ENCODE results near the gene RFX8. TPM values are rescaled to one million over a fixed set of nuclear protein-coding genes. Genes with fewer than 3 reads are reported as not detected.

The RFX8 gene
- total and polyA plus RNA-seq, 4 donors = 0.96 to 2.1 (median 1.0) TPM; not detected in 1

DNA sequence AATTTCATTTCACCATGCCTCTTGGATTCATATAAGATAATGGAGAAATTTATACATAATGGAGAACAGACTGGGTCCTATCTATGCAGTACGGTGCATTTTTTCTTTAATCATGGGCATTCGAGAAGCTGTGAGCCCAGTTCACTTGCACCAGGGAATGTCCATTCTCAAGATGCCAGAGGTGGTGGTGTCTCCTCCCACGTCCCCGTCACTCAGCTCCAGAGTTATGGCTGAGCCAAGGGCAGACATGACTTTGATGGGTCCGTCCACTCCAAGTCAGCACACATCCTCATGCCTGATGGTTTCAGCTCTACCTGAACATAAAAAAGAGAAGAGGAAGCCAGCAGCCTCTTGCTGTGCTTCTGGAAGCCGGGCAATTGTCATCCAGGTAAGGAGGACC is 45.5 kb downstream of the RFX8 start:
- no peak for ATAC-seq (ENCODE audit: low FRiP score)
- Histone ChIP-seq H3K27ac (ENCODE audit: low read depth in 1 of 2, low read length in 2 of 2) (no peak overlapping the region), H3K4me1 (ENCODE audit: control insufficient read depth in 1 of 2, insufficient read depth in 2 of 2, low read length in 2 of 2) (no peaks in the 10 kb centered on the region), H3K9me3 (ENCODE audit: control insufficient read depth, low read length) (no peaks in the 10 kb centered on the region), H3K27me3 (ENCODE audit: control insufficient read depth in 1 of 2, insufficient read depth in 2 of 2, low read length in 1 of 2) (no peaks in the 10 kb centered on the region), H3K4me3 (ENCODE audit: low read length in 2 of 2) (no peak overlapping the region), H3K36me3 (ENCODE audit: control insufficient read depth in 1 of 2, insufficient read depth in 2 of 2, low read length in 1 of 2) (no peaks in the 10 kb centered on the region)
- DNase-seq = no peak
- WGBS, 2 donors = 96 to 97% methylated on average over 6 of the region's 6 CpGs
- intact Hi-C loops (cut with DNase I) = no loop called here

DNA sequence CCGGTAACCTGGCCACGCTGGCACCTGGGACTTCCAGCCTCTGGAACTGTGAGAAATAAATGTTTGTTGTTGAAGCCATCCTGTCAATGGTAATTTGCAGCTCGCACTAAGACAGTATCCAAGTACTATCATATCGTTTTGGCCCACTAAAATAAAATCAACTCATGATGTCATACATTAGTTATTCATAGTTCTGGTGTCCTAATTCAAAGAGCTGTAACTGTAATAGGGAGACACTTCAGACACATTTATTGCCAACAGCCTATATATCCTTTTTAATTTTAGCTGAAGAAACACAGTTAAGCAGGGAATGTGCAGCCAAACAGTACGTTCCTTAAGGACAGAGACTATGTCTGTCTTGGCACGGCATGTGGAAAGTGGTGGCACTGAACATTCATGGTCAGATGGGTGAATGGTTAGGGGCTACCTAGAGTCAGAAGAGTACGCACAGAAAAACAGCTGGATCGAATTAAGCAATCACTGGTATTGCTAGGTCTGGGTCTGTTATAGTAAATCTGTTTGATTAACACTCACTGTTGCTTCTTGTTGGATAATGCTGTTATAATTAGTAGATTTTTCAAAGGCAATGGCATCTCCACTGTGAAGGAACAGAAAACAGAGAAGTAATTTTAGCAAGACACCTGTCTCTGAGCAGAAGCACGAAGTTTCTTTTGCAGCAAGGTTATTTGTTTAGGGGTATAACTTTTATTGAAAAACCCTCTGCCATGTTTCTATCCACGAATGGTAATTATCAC is 46.3 kb downstream of the RFX8 start:
- DNase-seq = no peak
- intact Hi-C loops (cut with DNase I) = no loop called here
- 63 to 65% methylated on average over 10 of the region's 10 CpGs for WGBS, 2 donors
- Histone ChIP-seq H3K27me3 (ENCODE audit: control insufficient read depth in 1 of 2, insufficient read depth in 2 of 2, low read length in 1 of 2) (no peaks in the 10 kb centered on the region), H3K36me3 (ENCODE audit: control insufficient read depth in 1 of 2, insufficient read depth in 2 of 2, low read length in 1 of 2) (no peaks in the 10 kb centered on the region), H3K4me1 (ENCODE audit: control insufficient read depth in 1 of 2, insufficient read depth in 2 of 2, low read length in 2 of 2) (no peaks in the 10 kb centered on the region), H3K4me3 (ENCODE audit: low read length in 2 of 2) (no peak overlapping the region), H3K27ac (ENCODE audit: low read depth in 1 of 2, low read length in 2 of 2) (no peak overlapping the region), H3K9me3 (ENCODE audit: control insufficient read depth, low read length) (no peaks in the 10 kb centered on the region)
- ATAC-seq (ENCODE audit: low FRiP score) = no peak

DNA sequence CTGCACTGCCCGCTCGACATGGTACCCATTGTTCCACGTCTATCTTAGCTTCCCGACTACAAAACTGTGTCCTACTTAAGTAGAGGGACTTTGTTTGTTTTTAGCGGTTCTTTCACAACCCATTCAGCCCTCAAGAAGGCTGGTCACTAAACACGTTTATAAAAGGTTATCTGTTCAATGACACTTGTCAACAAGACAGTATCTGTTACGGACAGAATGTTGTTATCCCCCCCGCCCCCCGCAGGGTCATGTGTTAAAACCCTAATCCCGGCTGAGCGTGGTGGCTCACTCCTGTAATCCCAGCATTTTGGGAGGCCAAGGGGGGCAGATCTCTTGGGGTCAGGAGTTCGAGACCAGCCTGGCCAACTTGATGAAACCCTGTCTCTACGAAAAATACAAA is 47.2 kb downstream of the RFX8 start:
- Histone ChIP-seq H3K36me3 (ENCODE audit: control insufficient read depth in 1 of 2, insufficient read depth in 2 of 2, low read length in 1 of 2) (no peaks in the 10 kb centered on the region), H3K4me1 (ENCODE audit: control insufficient read depth in 1 of 2, insufficient read depth in 2 of 2, low read length in 2 of 2) (no peaks in the 10 kb centered on the region), H3K4me3 (ENCODE audit: low read length in 2 of 2) (no peak overlapping the region), H3K27ac (ENCODE audit: low read depth in 1 of 2, low read length in 2 of 2) (no peak overlapping the region), H3K27me3 (ENCODE audit: control insufficient read depth in 1 of 2, insufficient read depth in 2 of 2, low read length in 1 of 2) (no peaks in the 10 kb centered on the region), H3K9me3 (ENCODE audit: control insufficient read depth, low read length) (no peaks in the 10 kb centered on the region)
- intact Hi-C loops (cut with DNase I) = no loop called here
- DNase-seq (no peak), ATAC-seq (ENCODE audit: low FRiP score) (no peak)
- 95 to 98% methylated on average over 13 of the region's 13 CpGs for WGBS, 2 donors

DNA sequence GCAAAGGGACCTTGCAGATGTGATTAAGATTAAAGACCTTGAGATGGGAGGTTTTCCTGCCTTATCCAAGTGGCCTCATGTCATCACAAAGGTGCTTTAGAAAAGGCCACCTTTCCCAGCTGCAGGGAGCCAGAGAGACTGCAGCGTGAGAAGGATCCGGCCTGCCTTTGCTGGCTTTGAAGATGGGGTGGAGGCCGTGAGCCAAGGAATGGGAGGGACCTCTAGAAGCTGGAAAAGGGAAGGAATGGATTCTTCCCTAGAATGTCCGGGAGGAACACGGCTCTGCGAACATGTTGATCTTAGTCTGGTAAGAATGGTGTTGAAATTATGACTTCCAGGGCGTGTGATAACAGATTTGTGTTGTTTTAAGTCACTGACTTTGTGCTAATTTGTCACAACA is 47.7 kb downstream of the RFX8 start:
- no peaks in the 10 kb centered on the region for H3K27me3 ChIP-seq (ENCODE audit: control insufficient read depth in 1 of 2, insufficient read depth in 2 of 2, low read length in 1 of 2)
- no peaks in the 10 kb centered on the region for H3K4me1 ChIP-seq (ENCODE audit: control insufficient read depth in 1 of 2, insufficient read depth in 2 of 2, low read length in 2 of 2)
- 89 to 92% methylated on average over 7 of the region's 7 CpGs for WGBS, 2 donors
- no peak for ATAC-seq (ENCODE audit: low FRiP score)
- H3K27ac ChIP-seq (ENCODE audit: low read depth in 1 of 2, low read length in 2 of 2) = no peak overlapping the region
- no peaks in the 10 kb centered on the region for H3K9me3 ChIP-seq (ENCODE audit: control insufficient read depth, low read length)
- H3K36me3 ChIP-seq (ENCODE audit: control insufficient read depth in 1 of 2, insufficient read depth in 2 of 2, low read length in 1 of 2) = no peaks in the 10 kb centered on the region
- no peak for DNase-seq
- intact Hi-C loops (cut with DNase I) = no loop called here
- no peak overlapping the region for H3K4me3 ChIP-seq (ENCODE audit: low read length in 2 of 2)

DNA sequence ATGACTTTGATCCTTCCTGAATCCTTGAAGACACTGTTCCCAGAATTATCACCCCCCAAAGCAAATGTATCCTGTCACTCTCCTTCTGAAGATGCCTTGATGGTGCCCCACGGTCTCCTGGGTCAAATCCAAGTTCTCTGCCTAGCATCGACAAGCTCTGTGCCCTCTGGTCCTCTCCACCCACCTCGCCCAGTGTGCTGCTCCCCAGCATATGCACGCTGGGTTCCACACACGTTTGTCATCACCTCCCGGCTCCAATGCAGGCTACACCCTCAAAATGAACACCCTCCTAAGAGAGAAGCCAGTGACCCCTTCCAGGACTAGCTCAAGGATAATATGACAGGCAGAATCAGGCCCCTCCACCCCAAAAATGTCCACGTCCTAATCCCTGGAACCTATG is 48.1 kb downstream of the RFX8 start:
- no peak for DNase-seq
- intact Hi-C loops (cut with DNase I) = no loop called here
- 91 to 92% methylated on average over 7 of the region's 7 CpGs for WGBS, 2 donors

DNA sequence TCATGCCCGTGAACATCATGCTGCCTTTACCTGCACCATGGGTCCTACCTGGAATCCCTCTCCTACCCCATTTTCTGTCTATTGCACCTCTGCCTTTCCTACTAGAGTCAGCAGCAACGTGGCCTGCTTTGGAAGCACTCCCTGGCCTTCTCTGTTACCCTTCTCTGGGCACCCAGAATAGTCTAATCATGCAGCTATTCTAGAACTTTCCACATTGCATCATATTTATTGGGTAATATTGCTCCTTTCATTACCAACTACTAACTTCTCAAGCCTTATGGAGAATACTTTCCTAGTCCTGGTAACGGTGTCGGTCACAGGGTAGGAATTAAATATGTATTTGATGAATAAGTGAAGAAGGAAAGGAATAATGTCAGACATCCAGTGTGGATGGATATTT is 54.3 kb downstream of the RFX8 start:
- H3K27me3 ChIP-seq (ENCODE audit: control insufficient read depth in 1 of 2, insufficient read depth in 2 of 2, low read length in 1 of 2) = no peaks in the 10 kb centered on the region
- no peak overlapping the region for H3K27ac ChIP-seq (ENCODE audit: low read depth in 1 of 2, low read length in 2 of 2)
- no peaks in the 10 kb centered on the region for H3K36me3 ChIP-seq (ENCODE audit: control insufficient read depth in 1 of 2, insufficient read depth in 2 of 2, low read length in 1 of 2)
- intact Hi-C loops (cut with DNase I) = no loop called here
- H3K9me3 ChIP-seq (ENCODE audit: control insufficient read depth, low read length) = no peaks in the 10 kb centered on the region
- 83 to 86% methylated on average over 4 of the region's 4 CpGs for WGBS, 2 donors
- no peak overlapping the region for H3K4me3 ChIP-seq (ENCODE audit: low read length in 2 of 2)
- no peak for DNase-seq
- H3K4me1 ChIP-seq (ENCODE audit: control insufficient read depth in 1 of 2, insufficient read depth in 2 of 2, low read length in 2 of 2) = no peaks in the 10 kb centered on the region
- no peak for ATAC-seq (ENCODE audit: low FRiP score)

More for the DNA sequence above, 48.1 kb downstream of the RFX8 start:
- no peak overlapping the region for H3K4me3 ChIP-seq (ENCODE audit: low read length in 2 of 2)
- H3K36me3 ChIP-seq (ENCODE audit: control insufficient read depth in 1 of 2, insufficient read depth in 2 of 2, low read length in 1 of 2) = no peaks in the 10 kb centered on the region
- H3K27me3 ChIP-seq (ENCODE audit: control insufficient read depth in 1 of 2, insufficient read depth in 2 of 2, low read length in 1 of 2) = no peaks in the 10 kb centered on the region
- no peak overlapping the region for H3K27ac ChIP-seq (ENCODE audit: low read depth in 1 of 2, low read length in 2 of 2)
- no peak for ATAC-seq (ENCODE audit: low FRiP score)
- no peaks in the 10 kb centered on the region for H3K4me1 ChIP-seq (ENCODE audit: control insufficient read depth in 1 of 2, insufficient read depth in 2 of 2, low read length in 2 of 2)
- H3K9me3 ChIP-seq (ENCODE audit: control insufficient read depth, low read length) = no peaks in the 10 kb centered on the region

DNA sequence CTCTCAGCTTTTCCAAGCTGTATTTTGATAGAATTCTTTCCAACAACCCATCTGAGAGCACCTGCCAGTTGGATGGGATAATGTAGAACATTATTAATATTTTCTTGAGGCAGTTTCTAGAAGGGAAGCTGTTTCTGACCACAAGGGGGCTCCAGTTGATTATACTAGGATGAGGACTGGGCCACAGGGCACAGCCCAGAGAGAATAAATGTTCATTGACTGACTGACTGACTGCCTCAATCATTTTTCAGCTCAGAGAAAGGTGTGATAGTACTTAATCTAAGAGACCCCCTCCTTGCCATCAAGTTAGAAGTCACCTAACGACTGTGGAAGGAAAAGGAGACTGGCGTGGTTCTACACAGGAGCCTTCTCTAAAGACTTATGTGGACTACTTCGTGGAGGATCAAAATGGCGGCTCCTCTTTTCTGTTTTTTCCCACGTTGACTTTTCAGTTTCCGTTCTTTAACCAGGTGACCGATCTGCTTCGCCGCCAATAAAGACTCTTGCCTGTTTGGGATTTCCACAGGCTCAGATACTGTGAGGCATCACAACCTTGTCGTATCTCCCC is 55.7 kb downstream of the RFX8 start:
- Histone ChIP-seq H3K9me3 (ENCODE audit: control insufficient read depth, low read length) (no peaks in the 10 kb centered on the region), H3K27me3 (ENCODE audit: control insufficient read depth in 1 of 2, insufficient read depth in 2 of 2, low read length in 1 of 2) (no peaks in the 10 kb centered on the region), H3K4me1 (ENCODE audit: control insufficient read depth in 1 of 2, insufficient read depth in 2 of 2, low read length in 2 of 2) (no peaks in the 10 kb centered on the region), H3K4me3 (ENCODE audit: low read length in 2 of 2) (no peak overlapping the region), H3K27ac (ENCODE audit: low read depth in 1 of 2, low read length in 2 of 2) (no peak overlapping the region), H3K36me3 (ENCODE audit: control insufficient read depth in 1 of 2, insufficient read depth in 2 of 2, low read length in 1 of 2) (no peaks in the 10 kb centered on the region)
- intact Hi-C loops (cut with DNase I) = loop anchor here (5.0 to 10.0 kb wide), 3 partner anchors 98 to 413 kb away; partner anchors contain the start of gene MAP4K4 (in 1 of the 2)
- 91 to 93% methylated on average over 10 of the region's 10 CpGs for WGBS, 2 donors
- ATAC-seq (ENCODE audit: low FRiP score) (peak; percentile 83), DNase-seq (no peak)

DNA sequence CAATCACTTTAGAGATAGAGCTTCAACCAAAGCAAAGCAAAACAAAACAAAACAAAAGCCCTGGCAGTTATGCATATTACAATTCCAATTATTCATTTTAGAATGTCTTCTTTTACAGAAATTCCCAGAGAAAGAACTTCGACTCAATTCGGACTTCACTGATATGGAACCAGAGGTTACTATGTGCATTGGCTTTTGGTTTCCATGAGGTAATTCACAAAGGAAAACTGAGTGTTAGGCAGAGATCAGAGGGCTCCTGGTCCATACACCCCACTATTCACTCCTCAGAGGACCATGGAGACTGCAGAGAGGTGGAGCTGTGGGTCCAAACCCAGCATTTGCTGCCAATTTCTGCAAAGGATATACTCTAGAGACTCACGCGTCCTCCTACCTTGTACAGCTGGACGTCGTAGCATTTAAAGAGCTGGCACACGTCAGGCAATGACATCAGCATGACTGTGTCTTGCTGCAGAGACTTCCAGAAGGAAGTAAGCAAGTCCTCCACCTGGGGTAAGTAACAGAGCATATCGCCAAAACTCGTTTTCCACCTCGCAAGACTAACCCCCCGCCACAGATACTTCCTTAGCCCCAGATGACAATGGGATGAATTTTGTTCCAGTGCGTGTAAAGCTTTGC is 56.3 kb downstream of the RFX8 start:
- no peaks in the 10 kb centered on the region for H3K9me3 ChIP-seq (ENCODE audit: control insufficient read depth, low read length)
- H3K4me3 ChIP-seq (ENCODE audit: low read length in 2 of 2) = no peak overlapping the region
- H3K27me3 ChIP-seq (ENCODE audit: control insufficient read depth in 1 of 2, insufficient read depth in 2 of 2, low read length in 1 of 2) = no peaks in the 10 kb centered on the region
- H3K27ac ChIP-seq (ENCODE audit: low read depth in 1 of 2, low read length in 2 of 2) = no peak overlapping the region
- no peaks in the 10 kb centered on the region for H3K4me1 ChIP-seq (ENCODE audit: control insufficient read depth in 1 of 2, insufficient read depth in 2 of 2, low read length in 2 of 2)
- no peak for ATAC-seq (ENCODE audit: low FRiP score)
- WGBS, 2 donors = 37 to 42% methylated on average over 12 of the region's 12 CpGs
- DNase-seq = no peak
- H3K36me3 ChIP-seq (ENCODE audit: control insufficient read depth in 1 of 2, insufficient read depth in 2 of 2, low read length in 1 of 2) = no peaks in the 10 kb centered on the region
- intact Hi-C loops (cut with DNase I) = loop anchor here (1.0 to 10.0 kb wide), 4 partner anchors 99 to 414 kb away; partner anchors contain the start of gene MAP4K4 (in 1 of the 2)

Measured in aorta (tissue), 5 donors.